ENCODE data around the gene PKDREJ.
A peak's percentile ranks its signal among the peaks of the same experiment; 100 is the strongest.

The PKDREJ gene

DNA sequence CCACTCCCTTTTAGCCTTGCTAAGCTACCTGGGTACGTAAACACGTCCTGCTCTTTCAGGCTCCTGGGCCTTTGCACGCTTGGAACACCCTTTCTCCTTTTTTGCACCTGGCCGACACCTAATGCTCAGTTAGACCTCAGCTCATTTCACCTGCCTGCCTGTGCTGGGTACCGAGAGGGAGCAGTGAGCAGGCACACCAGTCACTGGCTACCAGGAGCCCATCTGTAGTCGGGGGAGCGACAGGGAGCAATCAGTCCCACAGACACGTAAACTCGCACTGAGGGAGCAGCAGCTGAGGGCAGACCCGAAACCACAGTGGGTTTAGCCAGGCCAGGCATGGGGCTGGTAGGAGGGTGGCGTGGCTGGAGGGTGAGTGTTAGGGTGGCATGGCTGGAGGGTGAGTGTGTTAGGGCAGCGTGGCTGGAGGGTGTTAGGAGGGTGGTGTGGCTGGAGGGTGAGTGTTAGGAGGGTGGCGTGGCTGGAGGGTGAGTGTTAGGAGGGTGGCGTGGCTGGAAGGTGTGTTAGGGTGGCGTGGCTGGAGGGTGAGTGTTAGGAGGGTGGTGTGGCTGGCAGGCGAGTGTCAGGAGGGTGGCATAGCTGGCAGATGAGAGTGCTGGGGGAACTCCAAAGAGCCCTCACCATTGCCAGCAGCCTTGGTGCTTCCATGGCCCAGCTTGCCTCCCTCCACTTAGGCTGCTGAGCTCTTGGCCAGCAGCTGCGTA lies 27.1 kb upstream of the PKDREJ start:
- no peak for DNase-seq (ENCODE audit: low read depth in 2 of 2)

DNA sequence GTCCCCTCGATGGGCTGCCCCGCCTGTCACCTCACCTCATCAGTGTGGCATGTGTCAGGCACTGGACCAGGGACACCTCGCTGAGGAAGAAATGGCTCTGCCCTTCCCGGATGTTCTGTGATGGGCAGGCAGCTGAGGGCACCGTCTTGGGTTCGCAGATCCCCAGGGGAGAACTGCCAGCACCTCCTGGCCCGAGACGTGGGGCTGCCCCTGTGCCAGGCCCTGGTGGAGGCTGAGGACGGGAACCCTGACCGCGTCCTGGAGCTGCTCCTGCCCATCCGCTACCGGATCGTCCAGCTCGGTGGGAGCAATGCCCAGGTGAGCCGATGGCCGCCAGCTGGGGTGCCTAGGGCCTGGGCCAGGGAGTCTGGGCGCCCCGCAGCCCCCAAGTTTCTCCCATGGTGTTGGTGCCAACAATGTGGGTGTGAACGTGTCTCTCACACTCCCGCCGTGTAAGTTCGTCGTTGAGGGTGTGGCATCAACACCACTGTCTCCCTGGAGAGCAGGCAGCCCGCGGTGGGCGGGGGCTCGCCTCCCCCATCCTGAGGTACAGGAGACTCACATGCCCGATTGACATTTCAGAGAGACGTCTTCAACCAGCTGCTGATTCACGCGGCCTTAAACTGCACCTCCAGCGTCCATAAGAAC lies 26.2 kb upstream of the PKDREJ start:
- DNase-seq (ENCODE audit: low read depth in 2 of 2), result no peak

DNA sequence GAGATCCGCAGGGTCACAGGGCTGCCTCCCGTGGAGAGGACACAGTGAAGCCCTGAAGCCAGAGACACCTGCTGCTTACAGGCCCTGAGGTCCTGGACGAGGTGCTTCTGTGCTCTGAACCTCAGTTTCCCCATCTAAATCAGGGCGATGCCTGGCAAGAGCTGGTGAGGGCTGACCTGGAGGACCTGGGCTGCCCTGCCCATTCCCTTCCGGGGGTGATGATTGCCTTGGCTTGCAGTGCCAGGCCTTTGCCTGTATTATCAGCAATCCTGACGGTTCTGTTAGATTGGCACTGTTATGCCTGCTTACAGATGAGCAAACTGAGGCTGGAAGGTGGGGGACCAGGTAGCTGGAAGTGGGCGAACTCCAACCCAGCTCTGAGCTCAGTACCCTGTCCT lies 25.7 kb upstream of the PKDREJ start:
- DNase-seq (ENCODE audit: low read depth in 2 of 2), result no peak

DNA sequence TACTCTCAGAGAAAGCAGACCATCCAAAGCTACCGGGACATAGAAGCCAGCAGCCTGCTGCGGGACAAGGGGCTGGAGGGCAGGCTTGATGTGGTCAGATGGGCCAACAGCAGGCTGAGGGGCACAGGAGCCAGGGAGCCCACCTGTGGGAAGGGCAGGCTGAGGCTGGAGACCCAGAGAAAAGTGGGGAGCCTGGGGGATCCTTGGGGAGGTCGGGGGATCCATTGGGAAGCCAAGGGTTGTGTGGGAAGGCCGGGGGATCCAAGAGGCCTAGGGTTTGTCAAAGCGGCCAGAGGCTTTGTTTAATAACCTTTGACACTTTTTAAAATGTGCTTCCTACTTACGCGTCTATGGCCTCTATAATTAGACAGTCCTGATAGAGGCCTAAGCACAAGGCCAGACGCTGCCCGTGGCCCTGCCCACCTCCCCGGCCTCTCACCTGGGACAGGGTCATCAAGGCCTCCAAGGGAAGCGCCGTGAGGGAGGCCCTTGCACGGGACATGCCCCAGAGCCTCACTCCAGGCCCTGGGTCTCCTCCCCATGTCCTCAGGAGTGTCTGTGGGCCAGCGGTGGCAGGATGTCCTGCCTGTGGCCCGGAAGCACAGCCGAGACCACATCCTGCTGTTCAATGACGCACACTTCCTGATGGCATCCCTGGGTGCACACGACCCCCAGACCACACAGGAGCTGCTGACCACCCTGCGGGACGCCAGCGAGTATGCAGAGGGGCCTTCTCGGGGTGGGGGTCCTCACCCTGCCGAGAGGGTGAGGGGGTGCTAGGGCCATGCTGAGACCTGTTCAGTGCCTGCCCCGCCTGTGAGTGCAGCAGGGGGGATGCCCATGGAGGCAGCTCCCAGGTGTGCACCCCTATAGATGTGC lies 25.0 kb upstream of the PKDREJ start:
- DNase-seq (ENCODE audit: low read depth in 2 of 2), result peak in 1 of 2 donors; percentile 26

DNA sequence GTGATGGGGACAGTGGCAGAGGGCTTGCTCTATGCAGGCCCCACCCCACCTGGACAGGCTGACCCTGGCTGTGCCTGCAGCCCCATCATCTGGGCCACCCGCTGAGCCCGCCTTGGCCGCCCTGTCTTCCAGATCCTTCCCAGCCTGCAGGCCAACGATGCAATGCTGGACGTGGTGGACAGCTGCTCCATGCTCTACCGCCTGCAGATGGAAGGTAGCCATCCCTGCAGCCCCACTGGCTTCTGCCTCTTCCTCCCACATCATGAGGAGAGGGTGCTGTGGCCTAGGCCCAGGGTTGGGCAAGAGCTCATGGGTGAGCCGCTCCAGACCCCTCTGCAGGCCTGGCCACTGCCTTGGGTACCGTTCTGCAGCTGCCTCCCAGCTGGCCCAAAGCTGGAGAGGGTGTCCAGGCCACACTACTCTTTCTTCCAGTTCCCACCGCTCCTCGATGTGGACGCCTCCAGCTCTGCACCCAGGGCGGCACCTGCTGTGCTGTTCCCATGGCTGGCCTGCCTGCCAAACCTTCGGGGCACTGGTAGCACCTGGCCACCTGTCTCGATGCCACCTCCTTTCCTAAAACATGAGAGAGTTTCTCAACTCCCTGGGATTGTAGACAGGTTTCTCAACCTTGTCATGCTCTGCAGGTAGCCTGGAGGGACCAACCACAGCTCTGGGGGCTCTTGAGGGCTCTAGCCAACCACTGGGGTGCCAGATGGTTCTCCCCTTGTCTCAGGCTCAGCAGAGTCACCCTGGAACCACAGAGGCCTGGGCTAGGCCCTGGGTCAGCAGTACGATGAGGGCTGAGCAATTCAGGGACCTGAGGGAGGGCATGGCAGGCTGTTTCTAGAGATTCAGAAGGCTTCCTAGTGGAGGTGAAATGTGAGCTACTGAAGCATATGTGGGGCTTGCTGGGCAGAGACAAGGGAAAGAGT lies 24.1 kb upstream of the PKDREJ start:
- DNase-seq (ENCODE audit: low read depth in 2 of 2), result no peak

DNA sequence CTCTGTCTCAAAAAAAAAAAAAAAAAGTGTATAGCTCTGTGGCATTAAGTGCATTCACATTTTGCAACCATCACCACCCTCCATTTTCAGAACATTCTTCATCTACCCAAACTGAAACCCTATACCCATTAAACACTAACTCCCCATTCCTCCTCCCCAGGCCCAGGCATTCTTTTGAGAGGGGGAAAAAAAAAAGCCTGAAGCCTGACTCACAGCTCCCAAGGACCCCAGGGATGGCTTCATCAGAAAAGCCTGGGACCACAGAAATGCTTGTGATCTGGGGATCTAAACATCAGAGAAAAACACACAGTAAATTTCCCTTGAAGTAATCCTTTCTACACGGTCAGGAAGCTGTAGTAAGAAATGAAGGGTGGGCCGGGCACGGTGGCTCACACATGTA lies 22.9 kb upstream of the PKDREJ start:
- DNase-seq (ENCODE audit: low read depth in 2 of 2), result no peak

DNA sequence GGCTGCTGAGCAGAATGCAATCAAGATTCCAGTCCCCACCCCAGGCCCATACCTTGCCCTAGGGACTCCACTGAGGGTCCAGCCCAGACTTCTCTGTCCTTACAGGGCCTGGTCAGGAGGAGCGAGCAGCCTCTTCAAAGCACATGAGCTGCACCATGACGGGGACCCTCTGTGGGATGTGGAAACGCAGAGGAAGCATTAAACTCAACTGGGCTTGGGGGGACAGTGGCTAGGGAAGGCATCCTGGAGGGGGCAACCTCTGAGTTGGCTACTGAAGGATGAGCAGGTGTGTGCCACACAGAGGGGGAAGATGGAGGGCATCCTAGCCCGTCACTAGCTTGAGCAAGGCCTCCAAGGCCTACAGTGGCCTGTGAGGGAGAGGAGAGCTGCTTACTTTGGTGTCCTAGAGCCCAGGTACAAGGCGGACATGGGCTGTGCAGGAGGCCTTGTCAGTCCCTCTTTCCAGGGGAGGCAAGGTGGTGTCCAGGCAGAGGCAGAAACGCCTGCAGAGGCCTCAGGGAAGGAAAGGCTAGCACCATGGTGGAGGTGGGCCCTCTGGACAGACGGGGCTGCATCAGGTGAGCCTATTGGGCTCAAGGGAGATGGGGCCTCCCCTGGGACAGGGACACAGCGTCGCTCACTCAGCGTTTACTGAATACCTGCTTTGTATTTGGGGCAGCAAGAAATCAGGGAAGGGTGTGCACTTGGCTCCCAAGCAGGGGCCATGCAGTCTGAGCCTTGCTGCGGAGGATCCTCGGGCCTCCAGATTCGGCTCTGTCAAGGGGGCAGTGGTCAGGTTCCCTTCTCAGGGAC lies 18.9 kb upstream of the PKDREJ start:
- DNase-seq (ENCODE audit: low read depth in 2 of 2), result no peak

DNA sequence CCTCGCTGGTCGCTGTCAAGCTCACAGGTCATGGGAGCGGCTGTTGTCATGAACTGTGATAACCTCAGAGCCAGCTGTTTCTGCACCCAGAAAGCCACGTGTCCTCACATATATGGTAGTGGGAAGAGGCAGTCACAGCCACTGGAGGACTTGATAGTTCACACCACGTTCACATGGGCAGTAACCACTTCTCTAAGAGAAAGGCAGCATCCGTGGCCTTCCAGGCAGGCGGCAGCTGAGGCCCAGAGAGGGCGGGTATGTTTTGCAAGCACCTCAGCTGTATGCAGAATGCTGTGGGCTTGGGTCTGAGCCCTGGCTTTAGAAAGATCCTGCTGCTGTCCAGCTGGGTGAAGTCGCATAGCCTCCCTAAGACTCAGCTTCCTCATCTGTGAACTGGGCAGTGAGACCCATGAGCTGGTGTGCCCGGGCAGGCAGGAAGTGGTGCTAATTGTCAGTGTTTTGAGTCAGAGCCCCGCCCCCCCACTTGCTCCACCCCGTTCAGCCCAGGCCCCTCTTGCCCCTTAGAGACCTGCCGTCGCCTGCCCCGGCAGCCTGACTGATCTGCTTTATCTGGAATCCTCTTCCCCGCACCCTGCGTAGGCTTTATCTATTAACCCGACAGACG lies 18.0 kb upstream of the PKDREJ start:
- DNase-seq (ENCODE audit: low read depth in 2 of 2), result no peak

DNA sequence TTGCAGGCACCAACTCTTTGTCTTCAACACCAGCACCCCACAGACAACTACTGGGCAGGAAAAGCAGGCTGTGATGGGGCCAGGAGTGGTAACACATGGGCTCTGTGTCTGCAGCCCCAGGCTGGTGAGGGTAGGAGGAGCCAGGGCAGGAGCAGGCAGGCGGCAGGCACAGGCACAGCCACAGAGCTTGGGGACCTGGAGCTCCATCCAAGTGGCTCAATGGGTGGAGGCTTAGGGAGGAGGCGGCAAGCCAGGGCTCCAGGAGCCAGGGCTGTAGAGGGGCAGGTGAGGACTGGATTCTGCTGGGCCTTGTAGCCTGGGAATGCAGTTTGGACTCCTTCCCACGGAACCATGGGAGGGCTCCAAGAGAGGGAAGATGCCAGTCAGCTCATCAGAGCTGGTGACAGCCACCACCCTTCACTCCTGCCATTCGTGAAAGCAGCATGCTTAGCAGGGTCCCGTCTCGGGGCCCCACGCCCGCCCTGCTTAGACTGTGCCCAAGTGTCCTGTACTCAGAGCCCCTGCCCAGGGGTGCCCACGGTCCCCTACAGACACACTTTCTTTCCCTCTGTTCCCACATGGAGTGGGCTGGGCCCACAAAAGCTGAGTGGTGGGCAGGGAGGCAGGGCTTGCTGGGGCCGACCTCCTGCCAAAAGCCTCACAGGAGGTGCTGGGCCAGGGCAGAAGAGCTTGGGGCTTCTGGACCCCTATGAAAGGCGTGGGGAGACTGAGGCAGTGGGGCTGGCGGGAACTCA lies 17.1 kb upstream of the PKDREJ start:
- no peak for DNase-seq (ENCODE audit: low read depth in 2 of 2)

DNA sequence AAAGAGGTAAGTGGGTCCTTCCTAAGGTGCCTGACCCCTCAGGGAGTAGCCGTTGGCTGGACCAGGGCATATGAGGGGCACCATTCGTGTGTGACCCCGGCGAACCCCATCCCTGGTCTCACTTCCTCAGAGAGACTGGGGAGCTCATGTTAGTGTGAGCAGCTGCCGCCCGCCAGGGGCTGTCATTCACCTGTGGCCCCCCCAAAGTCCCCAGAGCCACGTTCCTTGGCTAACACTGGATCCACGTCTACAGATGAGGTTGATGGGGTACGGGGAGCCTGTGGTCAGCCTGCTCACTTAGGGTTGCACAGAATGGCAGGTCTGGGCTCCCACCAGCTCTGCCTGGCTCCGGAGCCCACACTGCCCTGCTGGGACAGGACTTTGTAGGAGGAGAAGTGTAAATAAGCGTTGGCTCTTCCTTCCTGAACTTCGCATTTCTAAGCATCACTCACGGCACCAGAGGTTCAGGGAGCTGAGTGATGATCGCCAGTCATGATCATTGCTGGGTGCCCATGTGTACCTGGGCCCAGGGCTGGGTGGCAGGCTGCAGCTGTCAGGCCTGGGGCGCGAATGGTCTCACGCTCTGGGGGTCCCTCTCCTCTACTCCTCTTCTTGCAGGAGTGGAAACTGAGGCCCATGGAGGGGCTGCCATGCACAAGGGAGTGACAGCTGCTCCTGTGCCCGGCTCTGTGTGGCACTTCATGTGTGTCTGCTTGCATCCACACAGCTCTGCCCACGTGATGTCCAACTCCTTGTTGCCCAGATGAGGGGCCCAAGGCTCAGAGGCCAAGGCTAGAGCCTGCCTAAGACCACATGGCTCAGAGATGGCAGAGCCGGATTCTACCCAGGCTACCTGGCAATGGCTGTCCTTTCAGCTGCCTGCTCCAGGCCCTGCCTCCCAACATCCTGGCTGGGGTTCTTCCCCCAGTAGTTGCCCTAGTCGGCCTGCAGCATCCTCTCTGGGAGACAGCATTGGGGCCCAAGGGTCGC lies 15.8 kb upstream of the PKDREJ start:
- no peak for DNase-seq (ENCODE audit: low read depth in 2 of 2)

DNA sequence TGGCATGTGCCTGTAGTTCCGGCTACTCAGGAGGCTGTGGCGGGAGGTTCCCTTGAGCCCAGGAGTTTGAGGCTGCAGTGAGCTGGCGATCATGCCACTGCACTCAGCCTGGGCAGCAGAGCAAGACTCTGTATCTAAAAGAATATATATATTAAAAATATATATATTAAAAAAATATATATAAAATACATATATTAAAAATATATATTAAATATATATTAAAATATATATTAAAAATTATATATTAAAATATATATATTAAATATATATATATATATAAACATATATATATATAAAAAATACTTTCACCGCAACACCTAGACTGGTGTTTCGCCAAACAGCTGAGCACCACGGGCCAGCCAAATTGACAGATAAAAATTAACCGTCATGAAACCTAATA lies 13.4 kb upstream of the PKDREJ start:
- no peak for DNase-seq (ENCODE audit: low read depth in 2 of 2)

DNA sequence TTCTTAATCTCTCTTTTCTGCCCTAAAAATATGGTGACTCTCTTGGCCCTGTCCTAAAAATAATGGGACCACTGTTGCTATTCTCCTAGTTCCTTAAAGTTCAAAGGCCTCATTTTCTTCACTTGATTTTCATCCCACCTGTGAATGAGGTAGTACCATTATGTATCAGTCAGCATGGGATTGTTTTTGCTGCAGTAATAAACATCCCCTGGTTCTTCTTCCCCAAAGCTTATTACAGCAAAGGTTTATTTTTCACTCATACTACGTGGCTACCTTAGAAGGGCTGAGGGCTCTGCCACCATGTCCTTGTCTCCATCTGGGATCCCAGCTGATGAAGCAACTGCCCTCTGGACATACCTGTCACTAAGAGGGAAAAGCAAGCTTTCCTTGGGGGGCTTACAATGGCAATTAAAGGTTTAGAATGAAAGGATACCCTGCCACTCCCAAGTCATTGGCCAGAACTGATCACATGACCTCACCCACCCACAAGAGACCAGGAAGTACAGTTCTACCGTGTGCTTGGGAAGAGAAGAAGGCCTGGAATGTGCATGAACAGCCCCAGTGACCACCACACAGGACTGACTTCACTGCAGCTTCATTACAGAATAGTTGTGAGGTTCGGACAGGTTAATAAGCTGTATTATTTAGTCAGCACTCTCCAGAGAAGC lies 12.4 kb upstream of the PKDREJ start:
- DNase-seq (ENCODE audit: low read depth in 2 of 2), result no peak

DNA sequence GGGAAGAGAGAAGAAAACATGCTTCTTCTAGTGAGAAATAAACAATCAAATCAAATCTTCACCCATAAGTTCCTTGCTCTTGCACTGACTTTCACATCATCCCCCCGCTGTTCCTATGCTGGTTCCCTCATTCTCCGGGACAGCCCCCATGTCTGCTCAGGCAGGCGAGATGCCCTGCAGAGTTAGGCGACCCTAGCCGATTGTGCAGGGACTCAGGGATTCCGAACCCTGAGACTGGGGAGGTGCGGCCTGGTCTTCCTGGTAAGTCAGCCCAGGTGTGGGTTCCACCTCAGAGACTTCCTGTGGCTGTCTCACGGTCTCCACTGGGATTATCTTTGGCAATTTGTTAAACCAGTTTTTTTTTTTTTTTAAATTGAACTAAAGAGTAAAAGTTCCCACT lies 11.2 kb upstream of the PKDREJ start:
- DNase-seq (ENCODE audit: low read depth in 2 of 2), result no peak

DNA sequence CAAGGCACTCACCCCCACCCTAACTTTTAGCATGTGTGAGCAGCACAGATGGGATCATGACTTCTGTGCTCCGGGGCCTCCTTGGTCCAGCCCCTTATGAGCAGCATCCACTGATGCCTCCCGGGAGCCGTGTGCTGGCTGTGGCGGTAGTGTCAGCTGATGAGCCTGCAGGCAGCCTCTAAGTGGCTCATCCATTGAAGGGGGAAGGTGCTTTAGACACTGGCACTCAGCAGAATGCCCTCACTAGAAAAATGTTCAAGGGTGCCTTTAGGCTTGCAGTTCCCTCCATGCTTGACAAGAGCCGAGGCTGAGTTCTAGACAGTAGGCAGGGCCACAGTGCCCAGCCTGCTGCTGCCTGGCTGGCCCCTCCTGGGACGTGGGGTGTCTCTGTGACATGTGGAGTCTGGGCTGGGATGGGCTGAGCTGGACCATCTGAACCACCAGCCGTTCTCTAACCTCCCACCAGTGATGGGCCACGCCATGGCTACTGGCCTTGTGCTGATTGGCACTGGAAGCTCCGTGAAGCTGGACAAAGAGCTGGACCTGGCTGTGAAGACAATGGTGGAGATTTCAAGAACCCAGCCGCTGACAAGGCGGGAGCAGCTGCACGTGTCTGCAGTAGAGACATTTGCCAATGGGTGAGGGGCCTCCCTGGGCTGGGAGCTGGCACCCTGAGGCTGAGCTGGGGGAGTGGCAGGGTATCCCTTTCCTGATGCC lies 10.4 kb upstream of the PKDREJ start:
- DNase-seq (ENCODE audit: low read depth in 2 of 2), result no peak

DNA sequence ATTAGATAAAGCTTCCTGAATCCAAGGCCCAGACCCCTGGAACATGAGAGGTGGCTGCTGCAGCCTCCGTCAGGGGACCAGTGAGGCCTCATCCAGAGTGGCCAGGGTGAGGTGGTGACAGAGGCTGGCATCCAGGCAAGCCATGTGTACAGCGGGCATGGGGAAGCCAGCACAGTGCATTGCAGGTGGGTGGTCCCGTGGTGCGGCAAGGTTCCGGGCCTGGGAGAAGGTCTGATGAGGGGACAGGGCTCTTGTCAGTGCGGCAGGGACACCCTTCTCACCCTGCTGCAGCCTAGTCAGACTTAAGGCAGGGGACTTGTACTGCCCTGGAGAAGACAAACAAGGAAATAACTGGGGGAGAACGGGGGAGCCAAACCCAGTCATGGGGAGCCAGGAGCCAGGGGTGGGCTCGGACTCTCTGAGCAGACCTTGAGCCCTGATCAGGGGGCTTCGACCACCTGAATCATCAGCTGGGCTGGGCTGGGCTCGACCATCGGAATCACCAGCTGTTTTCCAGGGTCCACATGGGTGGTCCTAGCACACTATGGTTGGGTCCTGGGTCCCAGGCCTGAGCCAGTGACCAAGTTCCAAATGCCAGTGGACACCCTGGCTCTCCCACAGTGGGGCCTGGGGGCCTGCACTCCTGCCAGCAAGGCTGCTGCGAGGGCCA lies 9.8 kb upstream of the PKDREJ start:
- DNase-seq (ENCODE audit: low read depth in 2 of 2), result no peak

DNA sequence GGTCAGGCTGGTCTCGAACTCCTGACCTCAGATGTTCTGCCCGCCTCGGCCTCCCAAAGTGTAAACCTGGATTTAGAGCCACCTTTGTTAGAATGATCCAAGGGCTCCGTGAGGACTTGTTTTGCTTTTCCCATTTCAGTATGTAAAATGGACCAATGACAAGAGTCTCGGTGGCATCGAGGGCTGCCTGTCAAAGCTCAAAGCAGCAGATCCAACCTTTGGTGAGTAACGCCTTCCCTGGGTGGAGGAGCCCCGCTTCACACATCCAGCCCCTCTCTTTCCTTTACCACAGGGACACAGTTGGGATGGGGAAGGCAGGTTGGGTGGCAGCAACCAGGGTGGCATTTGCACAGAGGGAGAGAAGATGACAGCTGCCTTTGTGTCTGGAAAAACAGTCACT lies 9.1 kb upstream of the PKDREJ start:
- no peak for DNase-seq (ENCODE audit: low read depth in 2 of 2)

DNA sequence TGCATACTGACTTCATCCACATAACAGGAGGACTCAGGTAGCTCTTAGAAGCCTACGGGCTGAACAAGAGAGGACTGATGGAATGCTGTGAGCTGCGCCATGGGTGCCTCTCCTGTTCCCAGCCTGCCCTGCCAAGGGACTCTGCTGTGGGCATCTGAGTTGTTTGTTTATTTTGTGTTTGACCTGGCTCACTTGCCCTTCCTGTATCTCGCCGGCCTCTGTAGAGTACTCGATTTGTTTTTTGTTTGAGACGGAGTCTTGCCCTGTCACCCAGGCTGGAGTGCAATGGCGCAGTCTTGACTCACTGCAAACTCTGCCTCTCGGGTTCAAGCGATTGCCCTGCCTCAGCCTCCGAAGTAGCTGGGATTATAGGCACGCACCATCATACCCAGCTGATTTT lies 6.4 kb upstream of the PKDREJ start:
- no peak for DNase-seq (ENCODE audit: low read depth in 2 of 2)
